Activated T-cell treated with anti-CD3 and anti-CD28 coated beads, Interleukin-2, amount 50 U/mL, for 4 hours (primary cell): ENCODE measurements around the gene PACRGL. TPM values are rescaled to one million over a fixed set of nuclear protein-coding genes. Genes with fewer than 3 reads are reported as not detected.
"Not testable (repeated sequence)": the region's sequence is repeated elsewhere in the genome, so short reads cannot be mapped to it uniquely, and the experiment has no call there.

ENCODE experiments used
- ATAC-seq, 2 donors: fragments of 200-7000 bp; cut with Tn5 transposase; one replicate each; pipeline ENCODE4 v1.10.0; 2021
- DNase-seq: peaks from one replicate; pipeline ENCODE4 v3.0.0-alpha.2; 2020
- H3K27me3 Mint-ChIP-seq: one replicate; pipeline ENCODE4 v1.8.0; 2021; ENCODE audit warnings: low read depth, mixed read lengths
- H3K36me3 Mint-ChIP-seq: one replicate; pipeline ENCODE4 v1.8.0; 2022; ENCODE audit warnings: mixed read lengths; ENCODE audit not compliant: insufficient read depth
- H3K4me1 Mint-ChIP-seq: one replicate; pipeline ENCODE4 v1.8.0; 2021; ENCODE audit warnings: low read depth, mixed read lengths
- H3K4me3 Mint-ChIP-seq: one replicate; pipeline ENCODE4 v1.8.0; 2021; ENCODE audit warnings: mild to moderate bottlenecking, moderate library complexity, mixed read lengths
- H3K9me3 Mint-ChIP-seq: one replicate; pipeline ENCODE4 v1.8.0; 2021; ENCODE audit warnings: mixed read lengths
- total RNA-seq, 3 donors: library from RNA; stranded (reverse); gene quantifications; one replicate each; pipeline ENCODE4 v1.2.1, GENCODE V29; 2021

The PACRGL gene
- total RNA-seq, 3 donors from 2014 or later, result 12.7 to 16.0 (median 16.0) TPM

DNA sequence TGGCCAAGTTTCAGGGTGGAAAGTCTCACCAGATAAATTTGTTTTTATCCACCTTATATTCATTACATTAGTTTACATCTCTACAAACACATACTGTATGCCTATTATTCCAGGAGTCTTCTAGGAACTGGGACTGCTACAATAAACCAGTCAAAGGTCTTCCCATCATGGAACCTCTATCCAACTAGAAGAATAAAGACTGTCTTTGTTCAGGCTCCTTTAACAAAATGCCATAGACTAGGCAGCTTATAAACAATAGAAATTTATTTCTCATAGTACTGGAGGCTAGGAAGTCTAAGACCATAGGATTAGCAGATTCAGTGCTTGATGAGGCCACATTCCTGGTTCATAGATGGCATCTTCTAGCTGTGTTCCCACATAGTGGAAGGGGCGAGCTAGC lies 61.6 kb downstream of the PACRGL start:
- no peaks in the 10 kb centered on the region for H3K4me1 Mint-ChIP-seq
- no peaks in the 10 kb centered on the region for H3K27me3 Mint-ChIP-seq
- ATAC-seq (no peak), DNase-seq (no peak)
- H3K9me3 Mint-ChIP-seq, result no peaks in the 10 kb centered on the region
- no peak overlapping the region for H3K4me3 Mint-ChIP-seq
- no peaks in the 10 kb centered on the region for H3K36me3 Mint-ChIP-seq

- DNase-seq, result no peak
- H3K27me3 Mint-ChIP-seq, result no peaks in the 10 kb centered on the region
- H3K4me3 Mint-ChIP-seq, result no peak overlapping the region
- no peaks in the 10 kb centered on the region for H3K36me3 Mint-ChIP-seq
- no peak for ATAC-seq
- no peaks in the 10 kb centered on the region for H3K9me3 Mint-ChIP-seq
- H3K4me1 Mint-ChIP-seq, result no peaks in the 10 kb centered on the region
Measured at GRCh38 chr4:20764366-20764992, 64.2 kb downstream of the PACRGL start.

- Mint-ChIP-seq H3K36me3 (no peaks in the 10 kb centered on the region), H3K27me3 (peaks cover 3% of the 10 kb centered on the region), H3K4me3 (no peak overlapping the region), H3K9me3 (peaks cover 6% of the 10 kb centered on the region), H3K4me1 (peaks cover 2% of the 10 kb centered on the region)
- ATAC-seq (no peak), DNase-seq (no peak)
Measured at GRCh38 chr4:20773144-20773997, 73.1 kb downstream of the PACRGL start.

GRCh38 chr4:20778896-20779295 lies 78.6 kb downstream of the PACRGL start:
- H3K9me3 Mint-ChIP-seq, result peaks cover 27% of the 10 kb centered on the region
- DNase-seq, result no peak
- no peak overlapping the region for H3K4me3 Mint-ChIP-seq

GRCh38 chr4:20783134-20783533 lies 82.9 kb downstream of the PACRGL start:
- H3K27me3 Mint-ChIP-seq, ATAC-seq, H3K4me1 Mint-ChIP-seq, H3K36me3 Mint-ChIP-seq, DNase-seq, H3K4me3 Mint-ChIP-seq: not testable (repeated sequence)
- peaks cover 23% of the 10 kb centered on the region for H3K9me3 Mint-ChIP-seq

More at GRCh38 chr4:20778896-20779295, 78.6 kb downstream of the PACRGL start:
- Mint-ChIP-seq H3K4me1 (no peaks in the 10 kb centered on the region), H3K27me3 (no peaks in the 10 kb centered on the region), H3K36me3 (no peaks in the 10 kb centered on the region)
- no peak for ATAC-seq

DNA sequence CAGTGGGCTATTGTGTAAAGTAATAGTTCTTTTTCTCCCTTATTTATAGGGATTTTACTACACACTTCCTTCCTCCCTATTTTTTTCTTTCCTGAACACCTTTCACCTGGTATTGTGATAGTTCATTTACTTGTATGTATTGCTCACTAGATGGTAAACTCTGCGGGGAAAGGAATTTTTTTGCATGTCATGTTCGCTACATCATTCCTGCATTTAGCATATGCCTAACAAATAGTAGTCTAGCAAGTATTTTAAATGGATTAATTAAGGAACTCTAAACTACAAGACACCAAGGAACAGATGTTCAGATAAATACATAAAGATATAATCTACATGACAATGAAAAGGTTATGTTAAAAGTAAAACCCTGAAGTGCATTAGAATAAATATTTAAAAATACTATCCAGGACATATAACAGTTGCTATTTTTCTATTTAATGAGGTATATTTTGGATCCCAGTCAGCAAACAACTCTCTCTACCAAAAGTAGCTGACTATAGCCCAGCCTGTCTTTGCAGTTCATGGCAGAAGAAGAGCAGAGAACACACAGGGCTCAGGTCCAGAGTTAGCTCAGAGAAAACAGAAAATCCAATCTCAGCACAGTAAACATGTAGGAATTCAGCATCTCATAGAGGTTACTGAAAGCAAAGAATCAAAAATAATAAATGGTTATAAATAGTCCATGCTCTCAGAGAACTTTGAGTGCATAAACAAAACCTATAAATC lies 87.8 kb downstream of the PACRGL start:
- Mint-ChIP-seq H3K36me3 (no peaks in the 10 kb centered on the region), H3K4me1 (no peaks in the 10 kb centered on the region), H3K4me3 (no peak overlapping the region), H3K9me3 (peaks cover 7% of the 10 kb centered on the region), H3K27me3 (no peaks in the 10 kb centered on the region)
- DNase-seq (no peak), ATAC-seq (no peak)
